PC-3 (cell line): ENCODE results near the gene DNAJB6.

Experiments
- EZH2phosphoT487 ChIP-seq: fragments of 300-600 bp; sonication (generic); IDR thresholded peaks from 2 replicates; pipeline ENCODE4 v1.6.1; 2018; ENCODE audit warnings: mild to moderate bottlenecking, antibody characterized with exemption, low read length, borderline replicate concordance
- TF ChIP-seq, protein P1 (sequence below): fragments of 300-600 bp; sonication (generic); conservative IDR thresholded peaks from 2 replicates; pipeline ENCODE4 v1.5.1; 2017; ENCODE audit warnings: antibody characterized with exemption, low read depth, mild to moderate bottlenecking, low read length

DNA sequence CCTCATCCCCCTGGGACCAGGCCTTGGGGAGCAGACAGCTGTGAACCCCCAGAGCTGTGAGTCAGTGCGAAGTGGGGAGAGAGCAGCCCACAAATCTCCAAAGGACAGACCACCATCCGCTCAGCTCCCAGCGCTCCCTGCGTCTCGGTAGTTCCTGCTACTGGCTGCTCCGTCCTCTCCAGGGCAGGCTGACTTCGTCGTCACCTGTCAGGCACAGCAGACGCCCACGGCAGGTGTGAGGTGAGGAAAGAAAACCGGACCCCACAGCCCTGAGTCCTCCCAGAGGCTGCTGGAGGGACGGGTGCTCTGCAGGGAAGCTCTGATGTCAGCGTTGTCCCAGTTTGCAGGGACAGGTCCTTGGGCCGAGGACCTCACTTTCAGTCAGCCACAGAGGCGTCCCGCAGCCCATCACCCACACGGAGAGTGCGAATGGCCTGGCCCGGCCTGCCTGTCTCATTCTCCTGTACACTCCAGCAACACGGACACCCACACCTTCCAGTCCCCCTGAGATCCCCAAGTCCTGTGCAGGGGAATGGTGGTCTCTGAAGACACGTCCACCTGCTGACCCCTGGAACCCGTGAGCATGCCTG, 95.2 kb downstream of the DNAJB6 start:
- TF ChIP-seq, protein P1, sequence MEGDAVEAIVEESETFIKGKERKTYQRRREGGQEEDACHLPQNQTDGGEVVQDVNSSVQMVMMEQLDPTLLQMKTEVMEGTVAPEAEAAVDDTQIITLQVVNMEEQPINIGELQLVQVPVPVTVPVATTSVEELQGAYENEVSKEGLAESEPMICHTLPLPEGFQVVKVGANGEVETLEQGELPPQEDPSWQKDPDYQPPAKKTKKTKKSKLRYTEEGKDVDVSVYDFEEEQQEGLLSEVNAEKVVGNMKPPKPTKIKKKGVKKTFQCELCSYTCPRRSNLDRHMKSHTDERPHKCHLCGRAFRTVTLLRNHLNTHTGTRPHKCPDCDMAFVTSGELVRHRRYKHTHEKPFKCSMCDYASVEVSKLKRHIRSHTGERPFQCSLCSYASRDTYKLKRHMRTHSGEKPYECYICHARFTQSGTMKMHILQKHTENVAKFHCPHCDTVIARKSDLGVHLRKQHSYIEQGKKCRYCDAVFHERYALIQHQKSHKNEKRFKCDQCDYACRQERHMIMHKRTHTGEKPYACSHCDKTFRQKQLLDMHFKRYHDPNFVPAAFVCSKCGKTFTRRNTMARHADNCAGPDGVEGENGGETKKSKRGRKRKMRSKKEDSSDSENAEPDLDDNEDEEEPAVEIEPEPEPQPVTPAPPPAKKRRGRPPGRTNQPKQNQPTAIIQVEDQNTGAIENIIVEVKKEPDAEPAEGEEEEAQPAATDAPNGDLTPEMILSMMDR, result no peak
- no peak for TF ChIP-seq EZH2phosphoT487
